IMR-90 (cell line): Measurements from ENCODE around the gene GSTA5.
"Not testable (repeated sequence)": the region's sequence is repeated elsewhere in the genome, so short reads cannot be mapped to it uniquely, and the experiment has no call there.

Source experiments
- CEBPB ChIP-seq: IDR thresholded peaks from 2 replicates; pipeline ENCODE4 v1.6.1; 2012; ENCODE audit warnings: low read depth, low read length, improper control_type of control experiment
- CHD1 ChIP-seq: IDR thresholded peaks from 2 replicates; pipeline ENCODE4 v1.6.1; 2012; ENCODE audit warnings: low read depth, low read length, improper control_type of control experiment
- FOS ChIP-seq: fragments of 150-350 bp; IDR thresholded peaks from 2 replicates; pipeline ENCODE4 v1.6.1; 2016; ENCODE audit warnings: low read depth, low read length
- MAFK ChIP-seq: IDR thresholded peaks from 2 replicates; pipeline ENCODE4 v1.6.1; 2012; ENCODE audit warnings: low read depth, low read length, improper control_type of control experiment
- MAZ ChIP-seq: IDR thresholded peaks from 2 replicates; pipeline ENCODE4 v1.6.1; 2012; ENCODE audit warnings: low read depth, mild to moderate bottlenecking, low read length, improper control_type of control experiment, moderate library complexity, borderline replicate concordance
- MXI1 ChIP-seq: IDR thresholded peaks from 2 replicates; pipeline ENCODE4 v1.6.1; 2012; ENCODE audit warnings: low read depth, mild to moderate bottlenecking, low read length, moderate library complexity, borderline replicate concordance
- NFE2L2 ChIP-seq: fragments of 150-350 bp; IDR thresholded peaks from 2 replicates; pipeline ENCODE4 v1.6.1; 2016; ENCODE audit warnings: low read depth, mild to moderate bottlenecking, low read length
- POLR2A ChIP-seq: IDR thresholded peaks from 2 replicates; pipeline ENCODE4 v1.6.1; 2012; ENCODE audit warnings: mild to moderate bottlenecking, low read depth, low read length
- RAD21 ChIP-seq: IDR thresholded peaks from 2 replicates; pipeline ENCODE4 v1.6.1; 2012; ENCODE audit warnings: low read length, improper control_type of control experiment
- RCOR1 ChIP-seq: IDR thresholded peaks from 2 replicates; pipeline ENCODE4 v1.6.1; 2012; ENCODE audit warnings: mild to moderate bottlenecking, low read length, improper control_type of control experiment; ENCODE audit not compliant: insufficient replicate concordance
- TF ChIP-seq, protein P1 (sequence below): conservative IDR thresholded peaks from 2 replicates; pipeline ENCODE4 v1.5.1; 2012; ENCODE audit warnings: mild to moderate bottlenecking, low read depth, low read length, improper control_type of control experiment
- TF ChIP-seq, protein P2 (sequence below): fragments of 150-350 bp; IDR thresholded peaks from 2 replicates; pipeline ENCODE4 v1.6.1; 2017; ENCODE audit warnings: mild to moderate bottlenecking, antibody characterized with exemption, low read length, low read depth
- TF ChIP-seq, protein P3 (sequence below): fragments of 150-350 bp; IDR thresholded peaks from 2 replicates; pipeline ENCODE4 v1.6.1; 2016; ENCODE audit warnings: low read depth, mild to moderate bottlenecking, low read length, moderate library complexity, borderline replicate concordance

DNA sequence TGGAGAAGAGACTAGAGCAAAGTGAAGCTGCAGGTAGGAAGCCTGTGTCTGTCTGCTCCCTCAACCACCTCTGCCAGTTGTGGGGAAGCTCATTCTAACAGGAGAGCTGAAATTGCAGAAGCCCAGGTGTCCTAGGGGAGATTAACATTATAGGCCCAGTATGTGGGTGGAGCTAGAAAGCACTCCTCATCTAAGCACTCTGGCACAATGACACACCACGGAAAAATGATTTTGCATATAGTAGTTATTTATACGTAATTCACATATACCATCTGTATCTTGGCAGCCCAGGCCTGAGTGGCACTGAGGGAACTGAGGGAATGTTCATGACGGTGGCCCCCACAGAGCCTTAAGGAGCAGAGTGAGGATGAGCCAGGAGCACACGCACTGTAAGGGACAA lies 9.7 kb downstream of the GSTA5 start:
- TF ChIP-seq, protein P1, sequence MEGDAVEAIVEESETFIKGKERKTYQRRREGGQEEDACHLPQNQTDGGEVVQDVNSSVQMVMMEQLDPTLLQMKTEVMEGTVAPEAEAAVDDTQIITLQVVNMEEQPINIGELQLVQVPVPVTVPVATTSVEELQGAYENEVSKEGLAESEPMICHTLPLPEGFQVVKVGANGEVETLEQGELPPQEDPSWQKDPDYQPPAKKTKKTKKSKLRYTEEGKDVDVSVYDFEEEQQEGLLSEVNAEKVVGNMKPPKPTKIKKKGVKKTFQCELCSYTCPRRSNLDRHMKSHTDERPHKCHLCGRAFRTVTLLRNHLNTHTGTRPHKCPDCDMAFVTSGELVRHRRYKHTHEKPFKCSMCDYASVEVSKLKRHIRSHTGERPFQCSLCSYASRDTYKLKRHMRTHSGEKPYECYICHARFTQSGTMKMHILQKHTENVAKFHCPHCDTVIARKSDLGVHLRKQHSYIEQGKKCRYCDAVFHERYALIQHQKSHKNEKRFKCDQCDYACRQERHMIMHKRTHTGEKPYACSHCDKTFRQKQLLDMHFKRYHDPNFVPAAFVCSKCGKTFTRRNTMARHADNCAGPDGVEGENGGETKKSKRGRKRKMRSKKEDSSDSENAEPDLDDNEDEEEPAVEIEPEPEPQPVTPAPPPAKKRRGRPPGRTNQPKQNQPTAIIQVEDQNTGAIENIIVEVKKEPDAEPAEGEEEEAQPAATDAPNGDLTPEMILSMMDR: not testable (repeated sequence)
- TF ChIP-seq CEBPB, NFE2L2, POLR2A, MAZ, FOS, MAFK, RCOR1, RAD21, MXI1, CHD1: not testable (repeated sequence)
- TF ChIP-seq, protein P2, sequence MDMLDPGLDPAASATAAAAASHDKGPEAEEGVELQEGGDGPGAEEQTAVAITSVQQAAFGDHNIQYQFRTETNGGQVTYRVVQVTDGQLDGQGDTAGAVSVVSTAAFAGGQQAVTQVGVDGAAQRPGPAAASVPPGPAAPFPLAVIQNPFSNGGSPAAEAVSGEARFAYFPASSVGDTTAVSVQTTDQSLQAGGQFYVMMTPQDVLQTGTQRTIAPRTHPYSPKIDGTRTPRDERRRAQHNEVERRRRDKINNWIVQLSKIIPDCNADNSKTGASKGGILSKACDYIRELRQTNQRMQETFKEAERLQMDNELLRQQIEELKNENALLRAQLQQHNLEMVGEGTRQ: not testable (repeated sequence)
- TF ChIP-seq, protein P3, sequence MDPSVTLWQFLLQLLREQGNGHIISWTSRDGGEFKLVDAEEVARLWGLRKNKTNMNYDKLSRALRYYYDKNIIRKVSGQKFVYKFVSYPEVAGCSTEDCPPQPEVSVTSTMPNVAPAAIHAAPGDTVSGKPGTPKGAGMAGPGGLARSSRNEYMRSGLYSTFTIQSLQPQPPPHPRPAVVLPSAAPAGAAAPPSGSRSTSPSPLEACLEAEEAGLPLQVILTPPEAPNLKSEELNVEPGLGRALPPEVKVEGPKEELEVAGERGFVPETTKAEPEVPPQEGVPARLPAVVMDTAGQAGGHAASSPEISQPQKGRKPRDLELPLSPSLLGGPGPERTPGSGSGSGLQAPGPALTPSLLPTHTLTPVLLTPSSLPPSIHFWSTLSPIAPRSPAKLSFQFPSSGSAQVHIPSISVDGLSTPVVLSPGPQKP: not testable (repeated sequence)
